GM12873 (cell line): ENCODE results near the gene GTSE1.

Experiments
- CTCF ChIP-seq: IDR thresholded peaks from 2 replicates; pipeline ENCODE4 v1.5.1; 2012; ENCODE audit warnings: low read depth, mild to moderate bottlenecking, moderate library complexity, low read length, control low read depth; ENCODE audit not compliant: insufficient read depth; ENCODE audit errors: missing control alignments

Gene GTSE1

GRCh38 chr22:46319319-46319718 is 22.6 kb downstream of the GTSE1 start:
- TF ChIP-seq CTCF: no peak

GRCh38 chr22:46320166-46320710 is 23.6 kb downstream of the GTSE1 start:
- TF ChIP-seq CTCF: no peak

DNA sequence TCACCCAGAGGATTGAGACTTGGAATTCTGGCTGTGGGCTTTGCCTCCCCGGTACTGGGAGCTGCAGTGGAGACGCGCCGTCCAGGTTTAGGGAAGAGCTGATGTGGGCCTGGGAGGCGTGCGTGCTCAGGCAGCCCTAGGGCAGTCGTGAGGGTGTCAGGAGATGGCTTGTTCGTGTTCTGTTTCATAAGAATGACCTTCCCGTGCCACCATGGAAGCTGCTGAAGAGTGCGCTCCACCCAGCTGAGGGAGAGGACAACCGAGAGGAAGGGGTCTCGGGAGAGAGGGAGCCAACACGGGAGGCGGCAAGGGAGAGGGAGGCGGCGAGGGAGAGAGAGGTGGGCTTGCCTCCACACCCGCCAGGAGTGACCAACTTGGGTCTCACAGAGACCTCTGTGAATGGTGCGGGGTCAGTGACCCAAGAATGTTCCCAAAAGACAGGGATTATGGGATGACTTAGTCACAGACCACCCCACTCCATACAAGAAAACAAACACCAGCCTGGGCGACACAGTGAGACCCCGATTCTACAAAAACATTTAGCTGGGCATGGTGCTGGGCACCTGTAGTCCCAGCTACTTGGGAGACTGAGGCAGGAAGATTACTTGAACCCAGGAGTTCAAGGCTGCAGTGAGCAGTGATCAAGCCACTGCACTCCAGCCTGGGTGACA is 24.2 kb downstream of the GTSE1 start:
- no peak for TF ChIP-seq CTCF

- TF ChIP-seq CTCF: no peak
These were observed 26.0 kb downstream of the GTSE1 start for GRCh38 chr22:46322711-46323110.

DNA sequence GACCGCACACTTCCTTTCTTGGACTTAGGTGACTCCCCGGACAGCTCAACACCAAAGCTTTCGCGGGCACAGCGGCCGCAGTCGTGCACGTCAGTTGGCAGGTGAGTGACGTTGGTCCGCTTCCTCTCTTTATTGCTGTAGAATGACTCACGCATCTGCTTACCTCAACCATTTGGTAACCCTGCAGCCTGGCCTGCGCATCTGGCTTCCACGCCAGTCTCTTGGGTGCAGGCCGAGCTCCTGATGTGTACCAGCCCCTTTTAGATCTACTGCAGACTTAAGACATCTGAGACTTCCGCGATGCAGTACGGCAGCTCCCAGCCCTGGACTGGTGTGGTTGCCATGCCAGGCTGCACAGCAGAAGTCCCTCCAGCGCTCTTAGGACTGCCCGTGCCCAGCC is 26.5 kb downstream of the GTSE1 start:
- no peak for TF ChIP-seq CTCF

GRCh38 chr22:46326066-46326680 is 29.5 kb downstream of the GTSE1 start:
- TF ChIP-seq CTCF: no peak

GRCh38 chr22:46327691-46328465 is 31.2 kb downstream of the GTSE1 start:
- TF ChIP-seq CTCF: no peak
